Effector CD4-positive, alpha-beta T cell (primary cell): Measurements from ENCODE around the gene TTC23.
A peak's percentile ranks its signal among the peaks of the same experiment; 100 is the strongest.

ENCODE experiments used
- DNase-seq: peaks from one replicate; pipeline ENCODE4 v3.0.0-alpha.2; 2020

Gene TTC23

DNA sequence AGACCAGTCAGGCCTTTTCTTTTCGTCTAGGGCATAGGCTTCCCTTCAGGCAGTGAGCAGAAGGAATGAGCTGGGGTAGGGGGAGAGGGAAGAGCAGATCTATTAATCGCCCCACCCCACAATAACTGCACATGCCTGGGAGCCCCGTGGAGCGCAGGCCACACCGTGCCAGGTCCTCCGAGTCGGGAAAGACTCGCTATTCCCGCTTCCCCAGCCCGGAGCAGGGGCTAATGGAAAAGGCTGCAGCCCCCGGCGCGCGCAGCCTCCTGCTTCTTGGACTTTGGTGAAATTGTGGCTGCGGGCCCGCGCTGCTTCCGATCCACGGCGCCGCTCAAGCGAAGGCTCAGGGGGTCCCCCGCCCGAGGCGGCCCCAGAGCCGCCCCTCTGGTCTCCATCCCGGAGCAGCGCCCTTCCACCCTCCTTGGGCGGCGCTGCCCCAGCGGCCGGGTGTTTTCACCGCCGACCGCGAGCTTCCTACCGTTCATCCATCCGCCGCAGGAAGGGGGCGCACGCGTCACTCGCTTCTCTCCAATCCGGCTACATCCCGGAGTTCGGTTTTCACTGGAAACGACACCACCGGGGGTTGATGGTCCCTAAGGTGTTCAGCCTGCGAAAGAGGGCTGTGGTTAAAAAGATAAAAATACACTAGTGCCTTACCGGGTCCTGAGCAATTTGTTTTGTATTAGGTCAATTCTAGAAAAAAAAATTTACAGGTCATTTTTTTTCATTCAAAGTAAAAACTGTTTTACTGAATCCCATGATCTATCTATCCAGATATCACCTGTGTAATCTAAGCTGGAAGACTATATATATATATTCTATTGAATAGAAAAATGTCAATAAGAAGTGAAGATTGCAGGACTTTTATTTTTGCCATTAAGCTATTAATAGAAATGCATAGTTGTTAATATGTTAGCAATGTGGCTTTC is 148.9 kb downstream of the TTC23 start:
- peak; percentile 10 for DNase-seq

GRCh38 chr15:99099661-99100060 is 149.7 kb downstream of the TTC23 start:
- no peak for DNase-seq

GRCh38 chr15:99098991-99099390 is 150.4 kb downstream of the TTC23 start:
- no peak for DNase-seq

DNA sequence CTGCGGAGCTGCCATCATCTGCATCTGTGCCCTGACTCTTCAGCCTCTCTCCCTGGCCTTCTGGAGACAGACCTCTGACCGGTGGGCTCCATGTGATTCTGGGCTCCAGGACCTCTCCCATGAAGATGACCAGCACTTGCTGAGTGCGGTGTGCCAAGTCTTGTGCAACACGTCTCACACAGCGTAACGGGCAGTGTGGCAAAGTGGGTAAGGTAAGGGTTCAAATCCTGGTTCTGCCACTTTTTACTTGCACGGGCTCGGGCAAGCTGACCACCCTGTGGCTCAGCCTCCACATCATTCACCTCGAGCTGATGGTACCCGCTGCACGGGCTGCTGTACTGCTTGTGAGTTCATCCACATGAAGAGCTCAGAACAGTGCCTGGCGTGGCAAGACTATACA is 151.0 kb downstream of the TTC23 start:
- DNase-seq = no peak

DNA sequence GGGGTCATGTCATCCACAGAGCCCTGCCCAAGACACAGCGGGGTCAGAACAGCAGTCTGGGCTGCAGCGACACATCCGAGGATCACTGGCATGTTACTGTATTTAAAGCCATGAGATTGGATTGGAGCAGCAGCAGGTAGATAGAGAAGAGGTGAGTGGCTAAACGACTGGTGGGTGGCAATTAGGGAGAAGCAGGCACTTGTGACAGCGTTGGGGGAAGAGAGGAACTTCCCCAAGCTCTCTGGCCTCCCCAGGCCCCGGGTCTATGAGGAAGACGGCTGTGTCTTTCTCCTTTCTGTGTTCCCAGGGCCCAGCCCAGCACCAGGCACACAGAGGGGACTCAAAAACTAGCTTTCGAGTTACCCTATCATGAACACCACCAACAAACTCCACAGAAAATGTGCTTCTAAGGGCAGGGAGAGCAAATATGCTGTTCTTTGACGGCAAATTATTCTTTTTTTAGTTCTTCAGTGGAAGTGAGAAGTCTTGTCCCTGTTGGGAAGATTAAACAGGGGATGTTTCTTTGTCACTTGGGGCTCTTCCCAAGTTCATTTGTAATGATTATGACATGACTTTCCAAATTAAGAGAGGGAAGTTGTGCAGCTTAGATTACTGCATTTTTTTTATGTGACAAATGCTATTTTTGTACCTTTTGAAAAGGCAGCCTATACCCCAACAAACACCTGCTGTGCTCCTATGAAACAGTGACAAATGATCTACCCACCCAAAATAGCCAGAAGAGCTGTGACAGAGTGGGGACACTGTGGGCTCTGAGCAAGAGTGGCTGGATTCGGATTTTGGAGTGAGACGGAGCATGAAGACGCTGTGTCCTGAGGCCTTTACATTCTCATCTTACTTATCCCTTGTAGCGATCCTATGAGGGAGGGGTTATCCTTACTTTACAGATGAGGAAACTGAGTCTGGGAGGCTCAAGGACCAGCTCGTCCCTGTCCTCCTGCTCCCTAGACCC is 151.7 kb downstream of the TTC23 start:
- DNase-seq = no peak

DNA sequence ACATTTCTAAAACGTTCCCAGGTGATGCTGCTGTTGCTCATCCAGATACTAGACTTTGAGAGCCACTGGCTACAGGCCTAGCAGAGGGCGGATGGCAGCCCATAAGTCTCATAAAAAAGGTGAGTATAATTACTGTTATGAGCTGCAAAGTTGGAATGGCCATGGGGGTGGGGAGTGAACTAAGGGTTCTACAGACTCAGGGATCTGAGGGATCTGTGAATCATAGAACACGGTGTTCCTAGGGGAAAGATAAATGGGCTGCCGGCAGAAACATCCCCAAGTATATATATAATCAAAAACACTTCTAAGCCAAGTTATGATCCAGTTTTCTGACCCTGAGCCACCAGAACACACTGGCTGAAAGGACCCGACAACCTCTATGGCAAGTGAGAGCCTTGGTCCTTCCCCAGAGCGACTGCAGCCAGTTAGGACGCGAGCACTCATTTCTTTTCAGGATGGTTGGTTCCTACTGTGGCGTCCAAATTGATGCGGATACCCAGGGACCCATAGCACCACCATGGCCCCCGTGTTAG is 152.4 kb downstream of the TTC23 start:
- no peak for DNase-seq

DNA sequence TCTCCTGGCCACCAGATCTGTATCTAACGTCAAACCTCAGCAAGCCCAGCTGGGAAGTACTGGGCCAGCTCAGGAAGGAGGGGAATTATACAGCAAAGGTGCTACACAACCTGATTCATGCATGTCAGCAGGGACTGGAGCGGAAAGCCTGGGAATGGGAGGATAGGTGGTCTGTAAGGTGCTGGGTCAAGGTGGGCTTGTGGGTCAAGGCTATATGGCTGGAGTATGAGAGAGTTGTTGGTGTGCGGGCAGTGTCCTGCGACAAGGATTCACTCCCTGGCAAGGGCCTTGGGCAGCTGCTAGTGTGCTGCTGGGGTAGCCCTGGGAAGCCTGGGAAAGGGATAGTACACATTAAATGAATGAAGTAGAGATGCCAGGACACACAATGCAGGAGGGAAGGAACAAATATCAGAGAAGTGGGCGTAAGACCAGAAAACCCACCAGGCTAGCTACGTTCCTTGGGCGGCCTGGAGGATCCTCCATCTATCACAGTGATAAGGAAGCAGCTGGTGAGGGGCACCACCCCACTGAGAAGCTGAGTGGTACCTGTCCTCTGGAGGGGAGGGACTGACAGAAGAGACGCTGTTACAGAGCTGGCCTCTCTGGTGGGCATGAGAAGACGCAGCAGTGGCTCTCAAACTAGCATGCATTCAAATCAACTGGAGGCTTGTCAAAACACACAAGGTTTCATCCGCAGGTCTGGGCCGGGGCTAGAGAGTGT is 153.0 kb downstream of the TTC23 start:
- no peak for DNase-seq

GRCh38 chr15:99095626-99096025 is 153.8 kb downstream of the TTC23 start:
- no peak for DNase-seq

GRCh38 chr15:99092554-99093172 is 156.7 kb downstream of the TTC23 start:
- no peak for DNase-seq

GRCh38 chr15:99090938-99091337 is 158.4 kb downstream of the TTC23 start:
- DNase-seq = no peak

GRCh38 chr15:99090011-99090699 is 159.2 kb downstream of the TTC23 start:
- DNase-seq = no peak

- no peak for DNase-seq
Measured at GRCh38 chr15:99087405-99087943, 161.9 kb downstream of the TTC23 start.

DNA sequence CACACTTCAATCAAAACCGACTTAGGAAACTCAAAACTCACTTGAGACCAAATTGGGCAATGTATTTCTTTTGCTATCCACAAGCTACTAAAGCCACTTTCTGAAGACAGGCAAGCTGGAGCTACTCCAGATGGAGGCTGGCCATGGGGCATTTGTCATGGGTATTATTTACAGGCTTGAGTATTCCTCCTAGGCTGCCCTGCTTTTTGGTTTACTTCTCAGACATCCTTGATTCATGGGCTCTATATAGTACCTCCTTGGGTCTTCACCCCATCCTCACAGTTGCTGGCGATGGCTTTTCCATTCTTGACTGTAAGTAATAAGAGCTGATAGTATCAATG is 163.1 kb downstream of the TTC23 start:
- no peak for DNase-seq
